Measurements from ENCODE around the gene SLC6A2. TPM values are rescaled to one million over a fixed set of nuclear protein-coding genes. Genes with fewer than 3 reads are reported as not detected.

Gene SLC6A2
- total RNA-seq, 2 donors from 2014 or later: 1.1 TPM; not detected in 1

GRCh38 chr16:55695595-55695994, 39.8 kb downstream of the SLC6A2 start:
- WGBS, 2 experiments (ENCODE audit: insufficient coverage in 1 of 2, insufficient read length in 1 of 2): 80 to 95% methylated on average over 3 to 5 of the region's 5 CpGs

GRCh38 chr16:55697867-55698266, 42.1 kb downstream of the SLC6A2 start:
- H3K36me3 Mint-ChIP-seq (ENCODE audit: low read depth): no peaks in the 10 kb centered on the region
- Histone ChIP-seq H3K4me1 (ENCODE audit: control insufficient read depth, insufficient read depth, low read length) (no peaks in the 10 kb centered on the region), H3K9ac (ENCODE audit: extremely low read depth, low read length, poor library complexity, severe bottlenecking) (no peak overlapping the region), H3K27ac (ENCODE audit: low read depth, low read length) (no peak overlapping the region), H3K27me3 (ENCODE audit: control insufficient read depth, insufficient read depth, low read length, poor library complexity, severe bottlenecking) (no peaks in the 10 kb centered on the region), H3K9me3 (ENCODE audit: control insufficient read depth, low read length) (no peaks in the 10 kb centered on the region), H3K36me3 (ENCODE audit: control insufficient read depth, insufficient read depth, low read length) (no peaks in the 10 kb centered on the region), H3K4me3 (ENCODE audit: low read length) (no peak overlapping the region)
- peak; percentile 58 for DNase-seq
- no peak for TF ChIP-seq CTCF (conservative IDR thresholded peaks at IDR 0.05)
- 80 to 94% methylated on average over 4 to 7 of the region's 7 CpGs for WGBS, 2 experiments (ENCODE audit: insufficient coverage in 1 of 2, insufficient read length in 1 of 2)
- H3K27ac Mint-ChIP-seq: no peak overlapping the region
- H3K9me3 Mint-ChIP-seq: no peaks in the 10 kb centered on the region
- no peak overlapping the region for H3K4me3 Mint-ChIP-seq
- H3K27me3 Mint-ChIP-seq (ENCODE audit: insufficient read depth): peaks cover 2% of the 10 kb centered on the region
- no peaks in the 10 kb centered on the region for H3K4me1 Mint-ChIP-seq

More at GRCh38 chr16:55695595-55695994, 39.8 kb downstream of the SLC6A2 start:
- no peaks in the 10 kb centered on the region for H3K27me3 ChIP-seq (ENCODE audit: control insufficient read depth, insufficient read depth, low read length, poor library complexity, severe bottlenecking)
- Mint-ChIP-seq H3K4me1 (no peaks in the 10 kb centered on the region), H3K9me3 (no peaks in the 10 kb centered on the region), H3K27me3 (ENCODE audit: insufficient read depth) (peaks cover 2% of the 10 kb centered on the region), H3K27ac (no peak overlapping the region), H3K36me3 (ENCODE audit: low read depth) (no peaks in the 10 kb centered on the region), H3K4me3 (no peak overlapping the region)
- no peak overlapping the region for H3K27ac ChIP-seq (ENCODE audit: low read depth, low read length)
- no peak for DNase-seq
- H3K4me1 ChIP-seq (ENCODE audit: control insufficient read depth, insufficient read depth, low read length): no peaks in the 10 kb centered on the region
- H3K4me3 ChIP-seq (ENCODE audit: low read length): no peak overlapping the region
- TF ChIP-seq CTCF (conservative IDR thresholded peaks at IDR 0.05): no peak
- H3K9me3 ChIP-seq (ENCODE audit: control insufficient read depth, low read length): no peaks in the 10 kb centered on the region
- H3K36me3 ChIP-seq (ENCODE audit: control insufficient read depth, insufficient read depth, low read length): no peaks in the 10 kb centered on the region
- no peak overlapping the region for H3K9ac ChIP-seq (ENCODE audit: extremely low read depth, low read length, poor library complexity, severe bottlenecking)

- 60 to 80% methylated on average over 2 to 6 of the region's 6 CpGs for WGBS, 2 experiments (ENCODE audit: insufficient coverage in 1 of 2, insufficient read length in 1 of 2)
- H3K36me3 ChIP-seq (ENCODE audit: control insufficient read depth, insufficient read depth, low read length): no peaks in the 10 kb centered on the region
- no peak overlapping the region for H3K27ac ChIP-seq (ENCODE audit: low read depth, low read length)
- H3K36me3 Mint-ChIP-seq (ENCODE audit: low read depth): no peaks in the 10 kb centered on the region
- H3K4me3 Mint-ChIP-seq: no peak overlapping the region
- H3K4me3 ChIP-seq (ENCODE audit: low read length): no peak overlapping the region
- H3K9me3 ChIP-seq (ENCODE audit: control insufficient read depth, low read length): no peaks in the 10 kb centered on the region
- H3K27me3 ChIP-seq (ENCODE audit: control insufficient read depth, insufficient read depth, low read length, poor library complexity, severe bottlenecking): no peaks in the 10 kb centered on the region
- no peaks in the 10 kb centered on the region for H3K4me1 ChIP-seq (ENCODE audit: control insufficient read depth, insufficient read depth, low read length)
- H3K9me3 Mint-ChIP-seq: no peaks in the 10 kb centered on the region
- H3K27ac Mint-ChIP-seq: no peak overlapping the region
- TF ChIP-seq CTCF (conservative IDR thresholded peaks at IDR 0.05): peak; percentile 34
- H3K9ac ChIP-seq (ENCODE audit: extremely low read depth, low read length, poor library complexity, severe bottlenecking): no peak overlapping the region
- H3K27me3 Mint-ChIP-seq (ENCODE audit: insufficient read depth): peaks cover 2% of the 10 kb centered on the region
- no peaks in the 10 kb centered on the region for H3K4me1 Mint-ChIP-seq
- no peak for DNase-seq
Observed at GRCh38 chr16:55698331-55698730, 42.5 kb downstream of the SLC6A2 start.
